GM21786 (cell line): ENCODE data around the gene GCGR.

Experiments
- ATAC-seq: cut with Tn5 transposase; IDR thresholded peaks from one replicate; pipeline ENCODE4 v1.9.1; 2021; ENCODE audit not compliant: unreplicated experiment

GCGR gene

GRCh38 chr17:81811705-81812570 lies 8.0 kb downstream of the GCGR start:
- ATAC-seq = no peak

DNA sequence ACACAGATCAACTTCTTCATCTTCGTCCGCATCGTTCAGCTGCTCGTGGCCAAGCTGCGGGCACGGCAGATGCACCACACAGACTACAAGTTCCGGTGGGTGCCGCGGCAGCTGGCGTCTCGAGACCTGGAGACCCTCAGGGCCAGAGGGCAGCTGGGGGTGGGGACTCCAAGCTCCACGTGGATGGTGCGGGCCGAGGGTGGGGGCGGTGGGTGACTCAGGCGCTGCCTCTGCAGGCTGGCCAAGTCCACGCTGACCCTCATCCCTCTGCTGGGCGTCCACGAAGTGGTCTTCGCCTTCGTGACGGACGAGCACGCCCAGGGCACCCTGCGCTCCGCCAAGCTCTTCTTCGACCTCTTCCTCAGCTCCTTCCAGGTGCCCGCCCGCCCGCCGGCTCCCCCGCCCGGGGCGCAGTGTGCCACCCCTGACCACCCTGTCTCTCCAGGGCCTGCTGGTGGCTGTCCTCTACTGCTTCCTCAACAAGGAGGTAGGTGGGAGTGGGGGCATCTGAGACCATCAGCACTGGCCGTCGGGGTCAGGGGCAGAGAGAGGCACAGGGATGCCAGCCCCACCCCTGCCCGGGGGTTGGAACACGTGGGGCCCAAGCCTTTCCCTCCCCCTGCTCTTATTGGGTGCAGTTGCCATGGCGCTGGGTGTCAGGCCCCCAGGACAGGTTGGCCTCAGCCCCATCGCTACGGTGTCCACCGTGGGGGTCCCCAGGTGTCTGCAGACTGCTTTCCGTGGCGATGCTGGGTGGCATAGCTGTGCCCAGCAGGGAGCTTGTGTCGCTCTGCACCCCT lies 8.8 kb downstream of the GCGR start:
- no peak for ATAC-seq

GRCh38 chr17:81813371-81813684 lies 9.4 kb downstream of the GCGR start:
- no peak for ATAC-seq

DNA sequence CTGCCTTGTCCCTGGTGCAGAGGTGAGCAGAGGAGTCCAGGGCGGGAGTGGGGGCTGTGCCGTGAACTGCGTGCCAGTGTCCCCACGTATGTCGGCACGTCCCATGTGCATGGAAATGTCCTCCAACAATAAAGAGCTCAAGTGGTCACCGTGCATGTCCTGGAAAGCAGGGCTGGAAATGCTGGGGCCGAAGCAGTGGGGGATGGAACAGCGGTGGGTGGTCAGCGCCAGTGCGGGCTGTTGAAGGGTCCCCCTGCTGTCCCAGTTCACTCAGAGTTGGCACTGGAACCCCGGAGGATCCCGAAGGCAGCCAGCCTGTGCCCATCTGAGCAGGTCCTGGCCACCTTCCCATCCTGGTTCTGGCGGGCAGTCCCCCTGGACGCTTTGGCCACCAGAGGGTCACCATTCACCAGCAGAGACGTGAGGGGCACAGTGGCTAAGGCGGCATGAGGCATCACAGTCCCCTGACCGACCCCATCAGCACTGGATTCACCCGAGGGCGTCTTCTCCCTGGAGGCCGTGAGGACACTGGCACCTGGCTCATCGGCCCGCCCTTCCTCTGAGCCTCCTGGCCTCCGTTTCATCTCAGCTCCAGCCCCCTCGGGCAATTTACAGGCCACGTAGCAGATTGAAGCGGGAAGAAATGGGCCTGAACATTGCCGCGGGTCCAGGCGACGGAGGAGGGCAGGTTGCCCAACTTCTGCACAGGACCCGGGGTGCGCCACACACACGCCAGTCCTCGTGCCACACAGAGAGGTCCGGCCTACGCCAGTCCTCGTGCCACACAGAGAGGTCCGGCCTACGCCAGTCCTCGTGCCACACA lies 10.1 kb downstream of the GCGR start:
- ATAC-seq = no peak

DNA sequence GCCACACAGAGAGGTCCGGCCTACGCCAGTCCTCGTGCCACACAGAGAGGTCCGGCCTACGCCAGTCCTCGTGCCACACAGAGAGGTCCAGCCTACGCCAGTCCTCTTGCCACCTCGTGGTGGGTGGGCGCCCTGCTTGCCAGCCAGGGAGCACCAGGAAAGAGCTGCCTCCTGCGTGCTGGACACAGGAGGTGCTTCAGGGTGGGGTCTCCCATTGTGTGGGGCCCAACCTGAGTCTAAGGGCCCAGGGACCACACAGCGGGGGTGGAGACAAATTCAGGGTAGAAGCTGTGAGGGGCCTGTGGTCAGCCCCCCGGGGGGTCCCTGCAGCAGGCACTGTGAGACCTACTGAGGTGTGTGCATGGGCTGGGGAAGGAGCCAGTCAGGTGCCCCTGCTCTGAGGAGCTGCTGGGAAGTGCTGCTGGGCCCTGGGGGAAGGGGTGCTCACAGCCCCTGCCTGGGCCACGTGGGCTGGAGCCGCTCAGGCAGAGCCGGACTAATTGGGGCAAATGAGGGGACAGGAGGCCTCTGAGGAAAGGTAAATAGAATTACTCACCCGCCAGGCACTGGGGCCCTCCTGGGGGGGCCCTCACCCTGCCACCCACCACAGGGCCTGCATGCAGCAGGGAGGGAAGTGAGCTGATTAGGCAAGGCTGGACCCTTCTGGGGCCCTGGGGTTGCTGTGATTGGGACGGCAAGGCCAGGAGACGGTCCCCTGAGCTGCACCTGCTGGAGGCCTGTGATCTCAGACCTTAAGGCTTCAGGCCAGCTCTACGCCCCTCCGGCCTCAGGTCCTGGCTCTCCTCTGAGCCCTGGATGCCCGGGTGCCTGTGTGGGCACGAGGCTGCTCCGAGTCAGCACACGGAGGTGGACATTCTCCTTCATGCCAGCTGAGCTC lies 11.0 kb downstream of the GCGR start:
- ATAC-seq = no peak

DNA sequence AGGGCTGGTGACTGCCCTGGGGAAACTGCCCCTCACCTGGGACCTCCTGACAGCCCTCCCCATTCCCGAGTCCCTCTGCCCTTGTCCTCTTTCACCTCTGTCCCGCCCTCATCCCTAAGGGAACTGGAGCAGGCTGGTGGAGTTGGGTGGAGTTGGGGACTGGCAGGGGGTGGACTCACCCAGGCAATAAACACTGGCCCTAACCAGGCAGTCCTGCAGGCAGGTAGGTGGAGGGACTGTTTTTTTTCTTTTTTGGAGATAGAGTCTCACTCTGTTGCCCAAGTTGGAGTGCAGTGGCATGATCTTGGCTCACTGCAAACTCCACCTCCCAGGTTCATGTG lies 11.7 kb downstream of the GCGR start:
- ATAC-seq = no peak

- ATAC-seq = no peak
Observed at GRCh38 chr17:81817758-81818147, 13.8 kb downstream of the GCGR start.

- no peak for ATAC-seq
Observed at GRCh38 chr17:81819708-81820107, 15.8 kb downstream of the GCGR start.

DNA sequence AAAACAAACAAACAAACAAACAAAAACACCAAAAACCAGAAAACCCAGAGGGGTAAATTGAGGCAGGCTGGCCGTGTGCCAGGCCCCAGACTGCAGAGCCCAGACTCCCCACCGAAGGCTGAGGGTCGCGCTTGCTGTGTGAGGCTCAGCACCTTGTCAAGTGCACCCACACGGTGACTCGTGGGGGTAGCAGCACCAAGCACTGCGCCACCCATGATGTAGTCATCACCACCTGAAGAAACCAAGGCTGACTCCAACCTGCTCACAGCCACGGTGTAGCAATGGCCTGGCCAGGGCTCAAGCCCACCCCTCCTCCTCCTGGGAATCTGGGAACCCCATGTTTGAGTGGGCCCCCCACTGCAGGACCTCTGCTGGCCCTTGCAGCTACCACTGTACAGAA lies 17.2 kb downstream of the GCGR start:
- no peak for ATAC-seq

DNA sequence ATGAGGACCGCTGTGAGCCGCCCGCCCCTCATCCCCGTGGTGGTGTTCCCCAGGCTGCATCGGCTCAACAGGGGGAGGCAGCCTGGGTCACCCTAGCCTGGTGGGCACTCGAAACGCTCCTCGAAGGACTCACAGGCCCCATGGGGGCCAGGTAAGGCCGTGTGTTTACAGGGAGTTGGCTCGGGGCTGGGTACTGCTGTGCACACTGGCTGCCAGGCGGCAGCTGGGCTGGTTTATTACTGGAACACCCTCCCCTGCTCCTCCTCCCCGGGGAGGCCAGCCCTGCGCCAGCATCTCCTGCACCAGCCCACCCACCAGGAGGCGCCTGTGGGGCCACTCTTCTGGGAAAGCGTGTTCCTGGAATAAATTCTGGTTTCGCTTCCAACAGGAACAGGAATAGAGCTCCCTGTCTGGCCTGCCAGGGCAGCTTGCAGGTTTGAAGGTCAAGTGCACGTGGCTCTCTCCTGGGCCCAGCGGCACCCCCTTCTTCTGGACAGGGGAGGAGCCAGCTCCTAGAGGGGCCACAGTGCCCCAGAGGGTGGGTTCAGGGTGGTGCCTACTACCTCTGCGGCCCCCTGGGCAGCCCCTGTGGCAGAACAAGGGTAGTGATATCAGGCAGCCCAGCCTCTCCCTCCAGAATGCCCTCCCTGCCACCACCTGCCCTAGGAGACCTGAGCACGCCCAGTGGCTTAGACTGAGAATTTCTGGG lies 17.8 kb downstream of the GCGR start:
- no peak for ATAC-seq

- no peak for ATAC-seq
Observed at GRCh38 chr17:81822312-81822637, 18.3 kb downstream of the GCGR start.

GRCh38 chr17:81822996-81823819 lies 19.3 kb downstream of the GCGR start:
- no peak for ATAC-seq

DNA sequence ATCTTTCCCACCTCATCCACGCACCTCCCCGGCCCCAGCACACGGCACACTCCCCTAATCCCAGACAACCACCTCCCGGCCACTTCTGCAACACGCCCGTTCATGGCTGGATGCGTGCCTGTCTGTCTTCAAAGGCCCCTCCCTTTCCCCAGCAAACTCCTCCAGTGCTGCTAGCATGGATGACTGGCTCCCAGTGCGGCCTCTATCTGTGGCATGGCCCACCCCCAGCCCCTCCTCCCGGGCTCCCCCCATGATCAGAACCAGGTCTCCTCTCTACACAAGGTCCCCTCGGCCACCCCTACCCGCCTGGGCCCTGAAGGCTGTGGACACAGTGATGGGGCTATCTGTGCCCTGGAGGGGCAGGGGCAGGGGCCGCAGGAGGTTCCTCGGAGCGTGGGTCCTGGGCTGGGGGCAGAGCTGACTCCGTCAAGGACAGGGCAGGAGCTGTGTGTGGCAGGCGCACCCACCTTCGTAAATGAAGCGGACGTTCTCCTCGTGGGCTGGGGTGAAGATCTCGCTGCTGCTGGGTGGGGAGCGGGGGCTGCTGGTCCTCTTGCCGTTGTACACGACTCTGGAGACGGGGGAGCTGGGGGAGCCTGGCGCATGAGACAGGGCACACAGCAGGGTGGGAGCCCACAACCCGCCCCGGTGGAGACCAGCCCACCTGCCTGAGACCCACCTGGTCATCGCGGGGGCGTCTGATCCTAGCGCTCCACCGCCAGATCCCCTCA lies 20.0 kb downstream of the GCGR start:
- no peak for ATAC-seq

DNA sequence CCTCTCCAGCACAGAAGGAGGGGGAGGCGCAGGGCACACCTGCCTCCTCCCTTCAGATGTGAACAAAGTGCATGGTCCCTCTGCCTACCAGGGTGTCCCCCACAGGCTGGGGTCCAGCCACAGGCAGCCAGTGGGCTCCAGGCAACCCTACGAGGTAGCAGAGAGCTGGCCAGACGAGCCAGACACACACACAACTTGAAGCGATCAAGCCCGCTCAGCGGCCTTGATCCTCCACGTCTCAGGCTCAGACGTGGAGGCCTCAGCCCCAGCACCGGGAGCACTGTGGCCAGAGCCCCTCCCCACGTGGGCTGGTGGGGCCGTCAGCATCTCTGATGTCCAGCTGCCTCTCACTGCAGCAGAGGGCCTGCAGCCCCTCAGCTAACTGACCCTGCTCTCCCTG lies 20.6 kb downstream of the GCGR start:
- ATAC-seq = no peak

- ATAC-seq = no peak
Observed at GRCh38 chr17:81825841-81826466, 22.0 kb downstream of the GCGR start.

DNA sequence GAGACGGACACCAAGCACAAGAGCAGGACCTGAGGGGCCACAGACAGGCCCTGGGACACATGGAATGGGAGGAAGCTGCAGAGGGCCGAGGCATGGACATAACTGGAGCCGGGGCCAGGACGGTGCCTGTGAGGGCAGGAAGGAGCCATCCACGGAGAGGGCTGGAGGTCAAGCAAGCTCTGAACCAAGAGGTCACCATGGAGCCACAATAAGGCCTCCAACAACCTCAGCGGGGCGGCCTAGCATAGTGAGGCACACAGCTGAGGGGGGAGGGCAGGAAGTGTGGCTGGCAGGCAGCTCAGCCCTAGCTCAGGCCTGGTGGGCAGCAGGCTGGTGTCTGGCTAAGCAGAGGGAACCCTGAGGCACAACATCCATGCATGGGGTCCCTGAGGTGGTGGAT lies 24.7 kb downstream of the GCGR start:
- ATAC-seq = no peak

DNA sequence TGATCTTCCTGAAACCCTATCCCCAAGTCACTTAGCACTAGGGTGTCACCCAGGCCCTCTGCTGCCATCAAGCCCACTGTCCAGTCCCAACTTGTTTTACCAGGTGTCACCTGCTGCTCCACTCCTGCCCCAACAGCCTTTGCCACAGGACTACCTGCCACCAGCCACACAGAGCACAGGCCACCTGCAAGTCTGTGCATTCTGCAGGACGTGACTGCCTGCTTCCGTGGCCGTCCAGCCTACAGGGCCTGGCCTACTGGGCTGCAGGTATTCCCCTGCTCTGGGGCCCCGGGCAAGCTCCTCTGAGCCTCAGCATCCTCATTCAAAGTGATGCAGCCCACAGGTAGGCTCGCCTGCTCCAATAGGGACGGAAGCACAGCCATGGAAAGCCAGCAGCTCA lies 25.9 kb downstream of the GCGR start:
- ATAC-seq = no peak

DNA sequence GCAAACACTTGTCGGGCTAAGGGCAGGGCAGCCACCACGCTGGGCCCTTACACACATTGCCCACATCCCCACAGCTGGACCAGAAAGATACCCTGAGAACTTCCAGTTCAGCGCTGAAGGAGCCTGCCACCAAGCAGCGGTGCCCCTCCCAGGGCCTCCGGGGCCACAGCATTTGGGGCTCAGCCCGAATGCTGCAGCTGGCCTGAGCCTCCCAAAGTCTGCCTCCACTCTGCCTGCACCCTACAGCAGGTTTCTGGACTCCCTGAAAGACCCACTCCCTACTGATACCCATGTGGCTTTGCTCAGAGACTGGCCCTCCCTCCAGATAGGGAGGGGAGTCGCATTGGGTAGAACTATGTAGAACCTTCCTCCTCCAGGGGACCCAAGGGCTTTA lies 27.6 kb downstream of the GCGR start:
- no peak for ATAC-seq
